ENCODE data around the gene CFTR.
"Not testable (repeated sequence)": the region's sequence is repeated elsewhere in the genome, so short reads cannot be mapped to it uniquely, and the experiment has no call there.

Gene CFTR

GRCh38 chr7:117698018-117698417, 218.2 kb downstream of the CFTR start:
- DNase-seq: no peak

GRCh38 chr7:117704063-117704462, 224.2 kb downstream of the CFTR start:
- no peak for DNase-seq

- no peak for DNase-seq
Measured at GRCh38 chr7:117705630-117706029, 225.8 kb downstream of the CFTR start.

- DNase-seq: no peak
Measured at GRCh38 chr7:117706210-117706609, 226.4 kb downstream of the CFTR start.

- DNase-seq: no peak
Measured at GRCh38 chr7:117707080-117707479, 227.3 kb downstream of the CFTR start.

GRCh38 chr7:117708173-117708572, 228.3 kb downstream of the CFTR start:
- not testable (repeated sequence) for DNase-seq

GRCh38 chr7:117711556-117711955, 231.7 kb downstream of the CFTR start:
- DNase-seq: no peak

- DNase-seq: no peak
Measured at GRCh38 chr7:117715784-117716445, 236.1 kb downstream of the CFTR start.

- no peak for DNase-seq
Measured at GRCh38 chr7:117716707-117717299, 237.0 kb downstream of the CFTR start.

GRCh38 chr7:117717357-117717756, 237.5 kb downstream of the CFTR start:
- DNase-seq: no peak
